Measurements from ENCODE around the gene KDM1A.

DNA sequence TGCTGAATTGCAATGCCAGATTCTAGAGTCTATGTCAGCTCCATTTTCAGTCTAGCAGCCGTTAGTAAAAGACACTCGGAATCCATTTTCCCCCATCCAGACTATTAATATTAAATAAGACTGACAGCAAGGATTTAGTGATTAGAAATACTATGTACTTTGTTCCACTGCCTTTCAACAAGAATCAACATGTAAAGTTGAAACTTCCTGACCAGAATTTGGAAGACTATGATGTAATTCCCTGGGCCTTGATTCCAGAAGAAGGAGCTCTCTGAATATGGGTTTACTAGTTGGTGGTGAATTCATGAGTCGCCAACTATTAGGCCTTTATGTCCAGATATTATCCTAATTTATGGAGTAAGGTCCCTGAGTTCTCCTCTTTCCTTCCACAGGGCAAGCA, 24.8 kb downstream of the KDM1A start:
- TF ChIP-seq POLR2A (IDR thresholded peaks at IDR 0.05): no peak
- no peak for TF ChIP-seq POLR2AphosphoS5 (IDR thresholded peaks at IDR 0.05)

All from transverse colon (tissue), 3 donors.